Measurements from ENCODE around the gene MRRF. TPM values are rescaled to one million over a fixed set of nuclear protein-coding genes. Genes with fewer than 3 reads are reported as not detected.
"Not testable (repeated sequence)": the region's sequence is repeated elsewhere in the genome, so short reads cannot be mapped to it uniquely, and the experiment has no call there.

The MRRF gene
- total RNA-seq, 2 experiments from 2014 or later, result 71.7 to 73.0 TPM

- ChIA-PET POLR2A (no interaction called here), CTCF (interaction anchor here (0.5 to 2.5 kb wide), 5 partner anchors 222 to 453 kb away, joined by 3 to 14 read pairs (median 5); no protein-coding TSS in a partner anchor)
Observed at GRCh38 chr9:122346478-122347347, 82.0 kb downstream of the MRRF start.

- POLR2A ChIA-PET, result interaction anchor here (0.6 kb wide), 1 partner anchor 83 kb away, joined by 3 read pairs; the partner anchor contains the start of genes MRRF and RBM18
- CTCF ChIA-PET, result interaction anchor here (0.9 to 2.4 kb wide), 2 partner anchors 223 to 249 kb away, joined by 3 to 14 read pairs; no protein-coding TSS in a partner anchor
Observed at GRCh38 chr9:122347348-122348287, 82.9 kb downstream of the MRRF start.

GRCh38 chr9:122348288-122348777 lies 83.7 kb downstream of the MRRF start:
- ChIA-PET CTCF (interaction anchor here (0.9 to 4.4 kb wide), 3 partner anchors 224 to 250 kb away, joined by 3 to 66 read pairs (median 14); no protein-coding TSS in a partner anchor), POLR2A (no interaction called here)

GRCh38 chr9:122348791-122349190 lies 84.1 kb downstream of the MRRF start:
- POLR2A ChIA-PET, result no interaction called here
- CTCF ChIA-PET, result interaction anchor here (0.9 to 4.4 kb wide), 3 partner anchors 19 to 250 kb away, joined by 3 to 66 read pairs (median 3); no protein-coding TSS in a partner anchor

- CTCF ChIA-PET, result interaction anchor here (1.3 to 4.4 kb wide), 3 partner anchors 19 to 251 kb away, joined by 3 to 66 read pairs (median 21); no protein-coding TSS in a partner anchor
- POLR2A ChIA-PET, result no interaction called here
Observed at GRCh38 chr9:122349201-122349600, 84.5 kb downstream of the MRRF start.

GRCh38 chr9:122350577-122351355 lies 86.1 kb downstream of the MRRF start:
- ChIA-PET CTCF (interaction anchor here (0.5 to 4.4 kb wide), 13 partner anchors 9 to 458 kb away, joined by 3 to 66 read pairs (median 4); partner anchors contain the start of genes PTGS1 and TTLL11), POLR2A (no interaction called here)

- ChIA-PET CTCF (no interaction called here), POLR2A (no interaction called here)
Observed at GRCh38 chr9:122354536-122355199, 90.0 kb downstream of the MRRF start.

- CTCF ChIA-PET, result no interaction called here
- POLR2A ChIA-PET, result no interaction called here
Observed at GRCh38 chr9:122355336-122355875, 90.7 kb downstream of the MRRF start.

- POLR2A ChIA-PET, result no interaction called here
- CTCF ChIA-PET, result no interaction called here
Observed at GRCh38 chr9:122356627-122357026, 91.9 kb downstream of the MRRF start.

GRCh38 chr9:122360891-122361290 lies 96.2 kb downstream of the MRRF start:
- ChIA-PET POLR2A (no interaction called here), CTCF (no interaction called here)

GRCh38 chr9:122363131-122363530 lies 98.4 kb downstream of the MRRF start:
- CTCF ChIA-PET, result interaction anchor here (1.3 kb wide), 1 partner anchor 265 kb away, joined by 3 read pairs; no protein-coding TSS in a partner anchor

GRCh38 chr9:122364117-122364782 lies 99.6 kb downstream of the MRRF start:
- ChIA-PET CTCF (no interaction called here), POLR2A (no interaction called here)

More at GRCh38 chr9:122363131-122363530, 98.4 kb downstream of the MRRF start:
- POLR2A ChIA-PET, result not testable (repeated sequence)

GRCh38 chr9:122364783-122365150 lies 100.1 kb downstream of the MRRF start:
- POLR2A ChIA-PET, result no interaction called here
- CTCF ChIA-PET, result no interaction called here

GRCh38 chr9:122366074-122366660 lies 101.5 kb downstream of the MRRF start:
- CTCF ChIA-PET, result no interaction called here
- POLR2A ChIA-PET, result no interaction called here

GRCh38 chr9:122367065-122367464 lies 102.4 kb downstream of the MRRF start:
- ChIA-PET CTCF (interaction anchor here (1.1 kb wide), 1 partner anchor 18 kb away, joined by 3 read pairs; no protein-coding TSS in a partner anchor), POLR2A (no interaction called here)

GRCh38 chr9:122367774-122368460 lies 103.2 kb downstream of the MRRF start:
- ChIA-PET POLR2A (no interaction called here), CTCF (interaction anchor here (1.0 to 1.1 kb wide), 2 partner anchors 17 to 18 kb away, joined by 3 read pairs; no protein-coding TSS in a partner anchor)

- POLR2A ChIA-PET, result no interaction called here
- CTCF ChIA-PET, result interaction anchor here (0.8 kb wide), 1 partner anchor 17 kb away, joined by 5 read pairs; no protein-coding TSS in a partner anchor
Observed at GRCh38 chr9:122368642-122369041, 104.0 kb downstream of the MRRF start.

Measured in activated CD8-positive, alpha-beta memory T cell treated with anti-CD3 and anti-CD28 coated beads for 36 hours (primary cell).